B cell (primary cell): Measurements from ENCODE around the gene ITPRIP. TPM values are rescaled to one million over a fixed set of nuclear protein-coding genes. Genes with fewer than 3 reads are reported as not detected.

ENCODE experiments used
- ATAC-seq: fragments of 200-7000 bp; cut with Tn5 transposase; one replicate; pipeline ENCODE4 v1.10.0; 2021; ENCODE audit warnings: low read depth, mild to moderate bottlenecking, moderate number of reproducible peaks, moderate library complexity
- CTCF ChIA-PET: fragments of 350-600 bp; sonication (Branson Sonifier 250); formaldehyde crosslinking; loops from one replicate; lab custom pipeline; 2021; ENCODE audit warnings: antibody characterized with exemption, inconsistent platforms; lab: Charles Lee
- POLR2A ChIA-PET: fragments of 350-600 bp; sonication (Branson Sonifier 250); formaldehyde crosslinking; loops from one replicate; lab custom pipeline; 2021; ENCODE audit warnings: antibody characterized with exemption; lab: Charles Lee
- DNase-seq: peaks from one replicate; pipeline ENCODE4 v3.0.0; 2013
- H2AFZ ChIP-seq: 2 replicates; pipeline ENCODE4 v1.6.1; 2012; ENCODE audit warnings: mild to moderate bottlenecking, low read depth, low read length; ENCODE audit not compliant: insufficient read depth, poor library complexity, severe bottlenecking
- H3K27ac ChIP-seq, 2 donors: 1 replicate in 1 of 2; 2 replicates in 1 of 2; pipeline ENCODE4 v1.5.1; 2012 to 2013; ENCODE audit warnings: low read length in 2 of 2, mild to moderate bottlenecking in 2 of 2, moderate library complexity in 1 of 2
- H3K27me3 ChIP-seq, 4 experiments: fragments of 200-600 bp in 1 of 4; sonication (generic) in 1 of 4; replicated peaks in 1 of 4; 1 replicate in 2 of 4; 2 replicates in 2 of 4; pipeline versions ENCODE4 v1.6.1 to v1.7.0; 2013 to 2016; ENCODE audit warnings: low read length in 3 of 4, mild to moderate bottlenecking in 2 of 4, mixed read lengths in 1 of 4, moderate library complexity in 1 of 4; ENCODE audit not compliant: insufficient read depth in 4 of 4, control insufficient read depth in 3 of 4; ENCODE audit errors: control extremely low read depth in 1 of 4
- H3K36me3 ChIP-seq, 2 experiments: replicated peaks in 1 of 2; 1 replicate in 1 of 2; 2 replicates in 1 of 2; pipeline versions ENCODE4 v1.6.1 to v1.7.1; 2013; ENCODE audit warnings: low read length in 1 of 2; ENCODE audit not compliant: insufficient read depth in 2 of 2, control insufficient read depth in 1 of 2; ENCODE audit errors: control extremely low read depth in 1 of 2, extremely low read depth in 1 of 2
- H3K4me1 ChIP-seq, 2 donors: fragments of 200-600 bp in 1 of 2; sonication (generic) in 1 of 2; 1 replicate in 1 of 2; 2 replicates in 1 of 2; pipeline versions ENCODE4 v1.5.1 to v1.6.1; 2013 to 2017; ENCODE audit warnings: low read length in 2 of 2; ENCODE audit not compliant: control insufficient read depth in 2 of 2, insufficient read depth in 2 of 2
- H3K4me2 ChIP-seq: replicated peaks from 2 replicates; pipeline ENCODE3; 2012; ENCODE audit warnings: mild to moderate bottlenecking, low read depth, low read length; ENCODE audit not compliant: poor library complexity, severe bottlenecking
- H3K4me3 ChIP-seq, 5 experiments: fragments of 200-600 bp in 1 of 5; sonication (generic) in 1 of 5; 1 replicate in 3 of 5; 2 replicates in 2 of 5; pipeline versions ENCODE4 v1.5.1 to v1.7.0; 2011 to 2016; ENCODE audit warnings: low read length in 4 of 5, mild to moderate bottlenecking in 4 of 5, low read depth in 2 of 5, control low read depth in 1 of 5, moderate library complexity in 1 of 5; ENCODE audit not compliant: insufficient read depth in 1 of 5; ENCODE audit errors: control extremely low read depth in 1 of 5, extremely low read depth in 1 of 5
- H3K79me2 ChIP-seq: fragments of 200-600 bp; sonication (generic); one replicate; pipeline ENCODE4 v1.6.0; 2016; ENCODE audit warnings: low read length; ENCODE audit not compliant: control insufficient read depth, insufficient read depth
- H3K9ac ChIP-seq: fragments of 200-600 bp; sonication (generic); 2 replicates; pipeline ENCODE4 v1.6.1; 2017; ENCODE audit warnings: mild to moderate bottlenecking, low read length, moderate library complexity
- H3K9me3 ChIP-seq, 3 donors: one replicate each; pipeline versions ENCODE4 v1.6.1 to v1.7.1; 2013; ENCODE audit warnings: low read length in 2 of 3; ENCODE audit not compliant: control insufficient read depth in 2 of 3, insufficient read depth in 1 of 3; ENCODE audit errors: control extremely low read depth in 1 of 3
- H4K20me1 ChIP-seq: 2 replicates; pipeline ENCODE4 v1.6.0; 2012; ENCODE audit warnings: mild to moderate bottlenecking, low read length; ENCODE audit not compliant: insufficient read depth, control insufficient read depth, poor library complexity, severe bottlenecking
- H3K27ac Mint-ChIP-seq: one replicate; pipeline ENCODE4 v1.8.0; 2021; ENCODE audit warnings: mixed read lengths
- H3K27me3 Mint-ChIP-seq: one replicate; pipeline ENCODE4 v1.8.0; 2021; ENCODE audit warnings: mixed read lengths
- H3K4me1 Mint-ChIP-seq: one replicate; pipeline ENCODE4 v1.8.0; 2021; ENCODE audit warnings: mixed read lengths
- H3K4me3 Mint-ChIP-seq: one replicate; pipeline ENCODE4 v1.8.0; 2021; ENCODE audit warnings: mixed read lengths
- H3K9me3 Mint-ChIP-seq: one replicate; pipeline ENCODE4 v1.8.0; 2022; ENCODE audit warnings: mixed read lengths; ENCODE audit not compliant: insufficient read depth
- EZH2 ChIP-seq: IDR thresholded peaks from 2 replicates; pipeline ENCODE4 v1.6.1; 2012; ENCODE audit warnings: borderline replicate concordance, low read depth, mild to moderate bottlenecking, moderate library complexity, low read length; ENCODE audit not compliant: insufficient read depth, poor library complexity, severe bottlenecking
- WGBS: methylation state at CpG from one replicate; pipeline ENCODE4 v1.1.5; 2013; ENCODE audit warnings: missing lambda C conversion rate; ENCODE audit not compliant: insufficient coverage; 5-methylcytosine and 5-hydroxymethylcytosine counted together
- intact Hi-C: fragments of 100-400 bp; cut with micrococcal nuclease; formaldehyde crosslinking; loops from one replicate; pipeline ENCODE4 v1.10.0; 2022
- polyA plus RNA-seq: library from polyadenylated mRNA; depleted of rRNA; stranded (reverse); fragments of >200 nt; gene quantifications from 2 replicates; pipeline ENCODE4 v1.2.3, GENCODE V29; 2012
- total RNA-seq, 2 donors: library from RNA; stranded (reverse); fragments of 120-200 nt in 1 of 2; gene quantifications; 1 replicate in 1 of 2; 2 replicates in 1 of 2; pipeline versions ENCODE4 v1.2.3 to v1.2.4, GENCODE V29; 2013 to 2022
- TF ChIP-seq, protein P1 (sequence below): fragments of 200-600 bp; IDR thresholded peaks from one replicate; pipeline ENCODE4 v1.8.0; 2022; ENCODE audit warnings: antibody characterized with exemption, mild to moderate bottlenecking

ITPRIP gene
- total and polyA plus RNA-seq, 2 donors (not counting 1 experiment from before 2014, with no cell fraction given) = 22.5 to 28.5 TPM

DNA sequence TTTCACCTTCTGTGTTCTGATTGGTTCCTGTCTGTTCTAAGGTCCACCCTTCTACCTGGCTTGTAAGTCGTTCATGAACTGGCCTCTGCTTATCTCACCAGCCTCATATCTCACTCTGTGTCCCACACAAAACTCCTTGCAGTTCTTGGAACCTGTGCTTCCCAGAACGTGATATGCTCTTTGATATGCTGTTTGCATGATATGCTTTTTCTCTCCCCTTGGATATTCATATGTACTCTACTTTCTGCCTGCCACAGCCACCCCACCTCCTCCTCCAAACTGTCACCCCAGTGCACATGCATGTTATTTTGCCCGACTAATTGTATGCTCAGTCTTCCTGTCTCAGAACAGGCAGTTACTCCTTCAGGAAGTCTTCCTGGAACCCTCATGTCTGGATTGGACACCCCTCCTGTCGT lies 1.9 kb upstream of the ITPRIP start:
- no peaks in the 10 kb centered on the region for H3K9me3 Mint-ChIP-seq
- H3K36me3 ChIP-seq = no peaks in the 10 kb centered on the region
- TF ChIP-seq EZH2 = no peak
- TF ChIP-seq, protein P1, sequence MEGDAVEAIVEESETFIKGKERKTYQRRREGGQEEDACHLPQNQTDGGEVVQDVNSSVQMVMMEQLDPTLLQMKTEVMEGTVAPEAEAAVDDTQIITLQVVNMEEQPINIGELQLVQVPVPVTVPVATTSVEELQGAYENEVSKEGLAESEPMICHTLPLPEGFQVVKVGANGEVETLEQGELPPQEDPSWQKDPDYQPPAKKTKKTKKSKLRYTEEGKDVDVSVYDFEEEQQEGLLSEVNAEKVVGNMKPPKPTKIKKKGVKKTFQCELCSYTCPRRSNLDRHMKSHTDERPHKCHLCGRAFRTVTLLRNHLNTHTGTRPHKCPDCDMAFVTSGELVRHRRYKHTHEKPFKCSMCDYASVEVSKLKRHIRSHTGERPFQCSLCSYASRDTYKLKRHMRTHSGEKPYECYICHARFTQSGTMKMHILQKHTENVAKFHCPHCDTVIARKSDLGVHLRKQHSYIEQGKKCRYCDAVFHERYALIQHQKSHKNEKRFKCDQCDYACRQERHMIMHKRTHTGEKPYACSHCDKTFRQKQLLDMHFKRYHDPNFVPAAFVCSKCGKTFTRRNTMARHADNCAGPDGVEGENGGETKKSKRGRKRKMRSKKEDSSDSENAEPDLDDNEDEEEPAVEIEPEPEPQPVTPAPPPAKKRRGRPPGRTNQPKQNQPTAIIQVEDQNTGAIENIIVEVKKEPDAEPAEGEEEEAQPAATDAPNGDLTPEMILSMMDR = no peak
- H3K4me1 Mint-ChIP-seq = peaks cover 35% of the 10 kb centered on the region
- H3K4me3 ChIP-seq = no peak overlapping the region
- peaks cover 28 to 34% of the 10 kb centered on the region in 2 donors for H3K4me1 ChIP-seq
- H3K4me3 Mint-ChIP-seq = peak overlapping the region; percentile 100
- no peak overlapping the region for H3K9ac ChIP-seq
- H3K9me3 ChIP-seq = no peaks in the 10 kb centered on the region
- ChIA-PET POLR2A (no interaction called here), CTCF (interaction anchor here (0.9 to 7.1 kb wide), 4 partner anchors 7 to 49 kb away, joined by 3 to 111 read pairs (median 18); partner anchors contain the start of gene CFAP58)
- H3K27me3 Mint-ChIP-seq = no peaks in the 10 kb centered on the region
- no peak overlapping the region for H3K4me2 ChIP-seq
- 17% methylated on average over 2 of the region's 4 CpGs for WGBS
- H3K27me3 ChIP-seq = no peaks in the 10 kb centered on the region
- H3K79me2 ChIP-seq = peaks cover 38% of the 10 kb centered on the region
- no peak overlapping the region for H3K27ac ChIP-seq
- H4K20me1 ChIP-seq = peaks cover 23% of the 10 kb centered on the region
- no peak for ATAC-seq
- no peak overlapping the region for H2AFZ ChIP-seq
- DNase-seq = no peak
- intact Hi-C loops = no loop called here
- peak overlapping the region; percentile 34 for H3K27ac Mint-ChIP-seq

- Histone ChIP-seq H2AFZ (peak overlapping the region; percentile 87), H4K20me1 (peaks cover 28% of the 10 kb centered on the region), H3K27me3 (no peaks in the 10 kb centered on the region), H3K4me1 (peaks cover 33 to 39% of the 10 kb centered on the region in 2 donors), H3K4me2 (peak overlapping the region; percentile 91), H3K4me3 (peak overlapping the region; percentile 94 to 98 (median 97)), H3K36me3 (peaks cover 0 to 2% of the 10 kb centered on the region in 2 experiments), H3K9me3 (no peaks in the 10 kb centered on the region), H3K27ac (peak overlapping the region in 1 of 2 donors; percentile 14), H3K9ac (peak overlapping the region; percentile 89), H3K79me2 (peaks cover 43% of the 10 kb centered on the region)
- ATAC-seq (no peak), DNase-seq (no peak)
- POLR2A ChIA-PET = interaction anchor here (1.6 kb wide), 1 partner anchor 10 kb away, joined by 11 read pairs; no protein-coding TSS in a partner anchor
- peak overlapping the region; percentile 100 for H3K4me3 Mint-ChIP-seq
- H3K4me1 Mint-ChIP-seq = peaks cover 40% of the 10 kb centered on the region
- CTCF ChIA-PET = interaction anchor here (0.9 to 7.1 kb wide), 5 partner anchors 8 to 48 kb away, joined by 3 to 111 read pairs (median 9); partner anchors contain the start of gene CFAP58
- intact Hi-C loops = loop anchor here (2.0 to 5.0 kb wide), 4 partner anchors 107 to 422 kb away; partner anchors contain the start of genes CFAP43, SFR1, SLK and STN1
- WGBS = 76% methylated on average over 7 of the region's 11 CpGs
- TF ChIP-seq, protein P1 = no peak
- no peak for TF ChIP-seq EZH2
- no peaks in the 10 kb centered on the region for H3K9me3 Mint-ChIP-seq
- H3K27ac Mint-ChIP-seq = peak overlapping the region; percentile 100
- H3K27me3 Mint-ChIP-seq = no peaks in the 10 kb centered on the region
These were observed 1.3 kb upstream of the ITPRIP start for GRCh38 chr10:104339469-104340110.
